ENCODE data around the gene SP2.

The SP2 gene

DNA sequence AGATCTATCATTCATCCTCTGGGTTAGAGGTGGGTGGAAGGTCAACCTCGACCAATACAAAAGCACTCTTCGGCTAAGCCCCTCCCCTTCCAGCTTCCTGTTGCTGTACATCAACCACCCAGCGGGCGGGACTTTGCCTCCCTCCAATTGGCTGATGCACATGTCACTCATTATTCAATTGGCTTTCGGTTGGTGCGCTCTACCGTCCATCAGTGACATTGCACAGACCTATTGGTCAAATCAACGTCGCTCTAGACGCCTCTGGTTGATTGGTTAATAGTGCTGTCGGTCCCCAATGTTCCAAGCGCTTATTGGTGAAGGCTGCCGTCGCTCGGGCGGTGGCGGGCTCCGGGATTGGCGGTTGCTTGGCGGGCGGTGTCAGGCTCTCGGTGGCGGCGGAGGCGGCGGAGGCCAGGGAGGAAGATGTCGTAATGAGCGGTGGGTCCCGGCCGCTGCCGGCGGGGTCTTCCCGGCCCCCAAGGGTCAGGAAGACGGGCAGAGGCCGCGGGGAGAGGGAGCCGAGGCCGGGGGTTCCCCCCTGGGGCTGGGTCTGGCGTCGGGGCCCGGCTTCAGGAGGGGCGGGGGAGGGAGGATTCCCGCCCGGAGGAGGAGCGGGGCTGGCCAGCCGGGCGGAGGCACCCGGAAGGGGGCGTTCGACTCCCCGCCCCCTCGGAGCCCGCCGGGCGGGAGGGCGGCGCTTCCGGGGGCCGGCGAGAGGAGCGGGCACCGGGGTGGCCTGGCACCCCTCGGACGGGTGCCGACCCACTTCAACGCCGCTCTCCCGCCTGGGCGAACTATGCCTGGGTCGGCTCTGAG lies at the start of gene SP2:
Gene SP2, plus strand, starts transcription at position 381 of the 816 bp plus-strand sequence. Its CDS starts 51 bp downstream, at position 432.
- peak; percentile 100 for DNase-seq

DNA sequence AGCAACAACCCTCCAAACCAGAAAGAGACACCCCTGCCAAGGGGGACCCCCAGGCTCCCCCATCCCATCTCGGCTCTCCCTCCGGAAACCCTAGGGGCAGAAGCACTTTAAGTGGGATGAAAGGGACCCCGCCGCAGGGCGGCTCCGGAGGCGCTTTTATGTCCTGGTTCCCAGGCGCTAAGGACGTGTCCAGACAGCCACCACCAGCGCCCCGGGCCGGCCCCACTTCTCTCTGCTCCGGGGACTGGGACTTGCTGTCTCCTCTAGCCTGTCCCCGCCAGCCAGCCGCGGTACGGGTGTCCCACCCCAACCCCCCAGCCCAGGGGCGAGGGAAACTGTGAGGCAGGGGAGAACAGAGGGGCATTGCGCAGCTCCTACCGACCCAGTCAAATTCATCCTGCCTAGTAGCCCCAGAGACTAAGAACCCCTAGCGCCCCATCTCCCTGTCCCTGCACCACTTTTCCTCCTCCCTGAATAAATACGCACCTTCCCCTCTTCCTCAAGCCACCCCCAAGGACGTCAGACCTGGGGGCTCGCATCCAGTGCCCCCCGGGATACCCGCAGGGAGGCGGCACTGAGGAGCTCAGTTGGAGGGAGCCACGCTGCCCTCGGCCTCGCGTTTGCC lies 49.2 kb upstream of the SP2 start:
- no peak for DNase-seq

DNA sequence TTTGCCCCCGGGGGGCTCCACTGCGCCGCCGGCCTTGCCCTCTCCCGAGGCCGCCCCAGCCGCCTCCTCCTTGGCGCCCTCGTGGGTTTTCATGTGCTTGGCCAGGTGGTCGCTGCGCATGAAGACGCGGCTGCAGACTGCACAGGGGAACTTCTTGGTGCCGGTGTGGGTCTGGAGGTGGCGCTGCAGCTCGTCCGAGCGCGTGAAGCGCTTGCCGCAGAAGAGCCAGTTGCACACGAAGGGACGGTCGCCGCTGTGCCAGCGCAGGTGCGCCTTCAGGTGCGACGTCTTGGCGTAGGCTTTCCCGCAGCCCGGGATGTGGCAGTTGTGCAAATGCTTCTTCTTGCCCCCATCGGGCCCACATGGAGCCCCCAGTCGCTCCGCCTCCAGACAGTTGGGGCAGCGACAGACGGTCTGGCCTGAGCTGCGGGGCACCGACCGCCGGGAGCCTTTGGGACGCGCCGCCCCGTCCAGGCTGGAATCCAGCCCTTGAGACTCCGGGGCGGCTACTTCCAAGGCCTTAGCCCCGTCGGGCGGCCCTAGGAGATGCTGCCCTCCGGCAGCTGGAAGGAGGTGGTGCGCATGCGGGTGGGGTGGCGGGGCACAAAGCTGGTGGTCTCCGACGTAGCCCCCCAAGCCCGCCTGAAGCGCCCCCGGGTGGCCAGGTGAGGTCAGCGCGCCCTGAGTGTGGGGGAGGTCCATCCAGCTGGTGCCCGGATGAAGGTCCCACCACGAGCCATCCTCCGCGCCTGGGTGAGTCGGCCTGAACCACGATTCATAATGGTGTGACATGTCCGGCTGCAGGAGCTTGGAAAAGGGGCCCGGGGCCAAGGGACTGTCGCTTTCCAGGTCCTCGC lies 48.5 kb upstream of the SP2 start:
- no peak for DNase-seq

DNA sequence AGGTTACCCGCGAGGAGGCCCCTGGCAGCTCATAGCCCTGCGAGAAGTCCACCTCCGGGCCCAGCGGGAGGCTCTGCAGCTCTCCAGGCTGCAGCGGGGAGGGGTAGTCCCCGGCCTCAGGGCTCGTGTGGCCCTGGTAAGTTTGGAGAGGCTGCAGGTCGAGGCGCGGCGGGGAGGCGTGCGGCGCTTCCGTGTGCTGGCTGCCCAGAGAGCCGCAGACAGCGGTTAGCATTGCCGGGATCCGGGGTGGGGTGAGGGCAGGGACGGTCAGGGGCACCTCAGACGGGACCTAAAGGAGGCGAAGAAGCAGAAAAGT lies 47.9 kb upstream of the SP2 start:
- DNase-seq: no peak

GRCh38 chr17:47850373-47850691 lies 45.7 kb upstream of the SP2 start:
- DNase-seq: no peak

DNA sequence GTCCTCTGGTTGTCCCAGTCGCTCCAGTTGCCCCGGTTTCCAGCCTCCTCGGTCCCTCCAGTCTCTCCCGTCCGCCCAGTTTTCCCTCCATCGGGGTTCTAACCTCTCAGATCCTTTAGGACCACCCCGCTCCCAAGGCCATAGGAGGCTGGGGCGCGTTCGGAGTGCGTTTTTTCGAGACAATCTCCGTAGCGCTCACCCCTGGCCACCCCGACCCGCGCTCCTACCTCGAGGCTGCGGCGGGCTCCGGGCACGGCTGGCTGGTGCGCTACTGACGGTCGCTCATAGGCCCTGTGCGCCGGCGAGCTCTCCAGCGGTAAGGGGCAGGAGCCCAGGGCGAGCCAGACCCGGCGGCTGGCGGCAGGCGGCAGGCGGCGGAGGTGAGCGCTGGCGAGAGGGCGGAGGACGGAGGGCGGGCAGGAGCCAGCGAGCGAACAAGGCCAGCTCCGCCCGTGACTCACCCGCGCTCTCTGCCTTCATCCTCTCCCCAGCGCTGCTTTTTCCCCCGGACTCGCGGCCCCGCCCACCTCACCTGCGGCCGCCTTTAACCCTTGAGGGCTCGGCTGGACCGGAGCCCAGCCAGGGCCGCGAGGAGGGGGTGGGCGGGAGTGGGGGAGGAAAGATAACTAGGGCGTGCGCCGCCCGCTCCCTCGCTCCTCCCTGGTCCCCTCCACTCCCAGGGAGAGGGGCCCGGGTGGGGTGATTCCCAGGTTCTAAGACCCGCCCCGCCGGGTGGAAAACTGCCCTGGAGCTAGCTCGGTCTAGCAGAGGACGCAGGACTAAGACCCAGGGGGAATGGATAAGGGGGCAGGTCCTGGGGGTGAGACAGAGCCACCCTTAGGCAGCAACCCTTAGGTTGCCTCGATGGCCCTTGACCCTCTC lies 45.1 kb upstream of the SP2 start, which contains the start of gene SP6:
Gene SP6, minus strand, starts transcription at position 472 of the 882 bp plus-strand sequence. CDS start 2,734 bp downstream, outside the sequence.
- no peak for DNase-seq

GRCh38 chr17:47851764-47852112 lies 44.3 kb upstream of the SP2 start:
- no peak for DNase-seq

DNA sequence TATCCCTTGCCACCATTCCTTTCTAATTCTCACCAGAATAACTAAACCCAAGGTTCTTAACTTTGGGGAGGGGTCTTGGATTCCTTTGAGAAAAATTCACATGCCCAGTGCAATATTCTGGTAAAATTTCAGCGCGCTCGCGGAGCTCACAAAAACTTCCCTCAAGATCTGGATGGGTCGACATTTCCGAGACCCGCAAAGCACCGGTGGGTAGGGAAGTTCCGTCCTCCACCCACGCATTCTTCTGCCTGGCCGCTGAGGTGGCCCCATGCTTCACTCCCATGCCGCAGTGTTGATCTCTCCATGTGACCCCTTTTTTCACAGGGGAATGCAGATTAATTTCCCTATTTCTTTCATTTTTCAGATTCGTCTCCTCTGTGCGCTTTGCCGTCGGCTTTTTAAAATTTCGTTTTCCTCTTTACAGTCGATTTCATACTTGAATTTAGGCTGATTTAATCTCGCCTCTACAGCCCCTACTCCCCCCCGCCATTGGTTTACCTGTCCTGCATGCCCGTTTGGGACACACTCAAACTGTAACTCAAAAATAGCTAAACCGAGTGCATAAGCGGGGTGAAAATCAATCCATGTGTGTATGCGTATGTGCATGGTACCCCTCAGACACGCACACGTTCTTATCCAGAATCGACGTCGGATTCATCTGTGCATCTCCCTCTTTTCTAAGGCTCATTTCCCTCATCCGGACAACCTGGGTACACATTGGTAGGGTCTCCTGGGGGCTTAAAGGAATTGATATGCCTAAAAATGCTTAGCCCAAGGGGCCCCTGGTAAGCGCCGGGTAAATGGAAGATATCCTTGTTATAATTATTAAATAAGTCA lies 43.7 kb upstream of the SP2 start:
- no peak for DNase-seq

- no peak for DNase-seq
Measured at GRCh38 chr17:47853616-47854015, 42.4 kb upstream of the SP2 start.

GRCh38 chr17:47855737-47856136 lies 40.3 kb upstream of the SP2 start:
- no peak for DNase-seq

DNA sequence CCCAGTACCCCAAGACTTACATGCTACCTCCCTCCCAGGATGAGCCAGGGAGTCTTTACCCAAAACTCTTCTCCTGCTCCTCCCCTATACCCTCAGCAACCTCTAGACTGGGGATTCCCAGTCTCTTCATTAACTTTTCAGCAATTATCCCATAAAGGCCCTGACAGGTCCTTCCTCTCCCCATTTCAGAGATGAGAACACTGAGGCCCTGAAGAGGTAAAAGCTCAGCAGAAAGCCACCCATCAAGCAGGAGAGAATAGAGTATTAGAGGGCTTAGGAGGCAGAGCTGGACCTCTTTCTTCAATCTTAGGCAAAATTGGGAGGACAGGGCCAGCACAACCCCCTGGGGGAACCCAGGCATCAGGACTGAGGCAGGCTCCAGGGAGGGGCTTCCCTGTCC lies 39.2 kb upstream of the SP2 start:
- no peak for DNase-seq

DNA sequence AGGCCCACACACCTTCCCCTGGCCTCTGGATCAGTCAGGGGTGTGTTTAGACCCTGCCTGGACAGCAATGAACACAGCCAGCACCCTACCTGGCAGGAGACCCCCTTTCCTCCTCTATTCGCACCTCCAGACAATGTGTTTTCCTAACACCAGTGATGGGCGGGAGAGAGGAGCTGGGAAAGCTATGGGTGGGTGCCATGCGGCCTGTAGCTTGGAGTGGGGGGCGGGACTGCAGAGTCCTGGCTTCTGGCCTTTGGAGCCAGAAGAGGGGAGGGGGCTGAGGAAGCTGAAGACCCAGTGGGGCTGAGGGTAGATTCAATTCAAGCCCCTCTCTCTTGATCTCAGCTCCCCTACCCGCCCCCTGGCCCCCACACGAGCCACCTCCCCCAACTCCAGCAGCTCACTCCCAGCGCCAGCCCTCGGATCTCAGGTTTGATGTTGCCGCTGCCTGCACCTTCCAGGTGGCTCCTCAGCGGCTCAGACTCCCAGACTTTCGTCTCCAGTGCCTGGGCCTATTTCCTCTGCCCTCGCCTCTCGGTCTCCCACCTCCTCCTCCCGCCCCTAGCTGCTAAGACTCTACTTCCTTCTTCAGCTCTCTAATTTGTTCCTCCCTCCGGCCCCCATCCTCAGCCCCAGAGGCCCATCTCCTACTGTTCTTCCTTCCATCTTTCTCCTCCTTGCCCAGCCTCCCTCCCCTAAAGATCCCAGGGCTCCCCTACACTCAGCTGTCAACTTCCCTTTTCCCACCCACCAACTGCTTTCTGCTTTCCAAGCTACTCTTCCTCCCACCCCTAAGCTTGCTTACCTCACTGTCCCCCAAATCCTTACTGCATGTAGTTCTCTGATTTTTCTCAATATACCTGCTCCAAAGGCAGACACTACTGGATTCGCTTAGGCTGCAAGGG lies 38.2 kb upstream of the SP2 start:
- DNase-seq: no peak

DNA sequence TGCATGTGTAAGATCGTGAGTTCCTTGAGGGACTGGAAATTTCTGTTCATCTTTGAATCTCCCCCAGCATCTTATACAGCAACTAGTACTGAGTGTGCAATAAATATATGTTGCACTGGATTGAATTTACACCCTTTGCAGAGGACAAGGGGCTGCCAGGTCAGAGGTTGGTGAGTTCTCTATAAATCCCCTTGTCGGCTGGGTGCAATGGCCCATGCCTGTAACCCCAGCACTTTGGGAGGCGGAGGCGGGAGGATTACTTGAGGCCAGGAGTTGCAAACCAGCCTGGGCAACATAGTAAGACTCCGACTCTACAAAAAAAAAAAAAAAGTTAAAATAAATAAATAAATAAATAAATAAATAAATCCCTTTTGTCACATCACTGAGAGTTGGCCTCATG lies 35.6 kb upstream of the SP2 start:
- DNase-seq: no peak

- DNase-seq: no peak
Measured at GRCh38 chr17:47862621-47863440, 33.2 kb upstream of the SP2 start.

DNA sequence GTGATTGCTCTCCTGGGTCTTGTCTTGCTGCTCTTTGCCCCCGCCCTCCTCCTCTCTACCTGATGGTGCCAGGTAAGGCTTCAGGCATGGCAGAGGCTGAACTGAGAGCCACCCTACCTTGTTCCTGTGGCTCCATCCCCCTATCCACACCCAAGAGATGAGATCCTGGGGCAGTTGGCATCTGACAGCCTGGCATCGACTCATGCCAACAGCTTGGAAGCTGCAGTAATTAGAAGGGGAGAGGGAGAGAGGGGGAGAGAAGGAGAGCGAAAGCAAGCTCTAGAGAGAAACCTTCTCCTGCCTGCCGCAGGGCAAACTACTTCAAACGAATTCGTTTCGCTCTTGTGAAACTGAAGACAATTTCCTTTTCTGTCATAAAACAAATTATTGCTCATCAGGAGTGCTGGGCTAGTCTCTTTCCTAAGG lies 31.2 kb upstream of the SP2 start:
- no peak for DNase-seq

- no peak for DNase-seq
Measured at GRCh38 chr17:47866941-47867340, 29.1 kb upstream of the SP2 start.

DNA sequence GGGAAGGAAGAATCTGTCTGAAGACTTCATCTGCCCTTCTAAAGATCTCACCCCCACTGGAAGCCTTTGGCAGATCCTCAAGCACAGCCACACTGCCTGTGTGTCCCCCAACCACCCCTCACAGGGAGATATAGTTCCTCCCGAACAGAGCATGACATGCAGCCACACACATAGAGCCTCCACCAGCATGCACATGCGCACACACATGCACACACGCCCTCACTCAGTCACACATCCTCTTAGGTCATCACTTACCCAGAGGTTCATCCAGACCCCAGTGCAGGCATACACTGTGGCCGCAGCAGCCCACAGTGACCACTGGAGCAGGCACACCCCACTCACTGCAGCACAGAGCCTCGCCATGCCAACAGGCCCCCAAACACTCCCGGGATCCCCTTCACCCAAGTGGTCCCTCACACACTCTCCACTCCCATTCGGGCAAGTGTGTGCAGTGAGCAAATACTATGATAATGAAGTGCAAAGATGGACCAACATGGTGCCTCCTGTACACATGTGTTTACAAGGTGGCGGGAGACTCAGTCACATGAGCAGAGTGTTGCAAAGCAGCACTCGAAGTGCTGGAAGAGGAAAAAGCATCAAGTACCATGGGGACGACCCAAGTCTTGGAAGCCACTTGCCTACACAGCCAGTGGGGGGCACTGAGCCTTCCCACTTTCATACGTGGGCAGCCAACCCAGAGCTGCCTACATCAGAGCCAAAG lies 28.1 kb upstream of the SP2 start:
- no peak for DNase-seq

DNA sequence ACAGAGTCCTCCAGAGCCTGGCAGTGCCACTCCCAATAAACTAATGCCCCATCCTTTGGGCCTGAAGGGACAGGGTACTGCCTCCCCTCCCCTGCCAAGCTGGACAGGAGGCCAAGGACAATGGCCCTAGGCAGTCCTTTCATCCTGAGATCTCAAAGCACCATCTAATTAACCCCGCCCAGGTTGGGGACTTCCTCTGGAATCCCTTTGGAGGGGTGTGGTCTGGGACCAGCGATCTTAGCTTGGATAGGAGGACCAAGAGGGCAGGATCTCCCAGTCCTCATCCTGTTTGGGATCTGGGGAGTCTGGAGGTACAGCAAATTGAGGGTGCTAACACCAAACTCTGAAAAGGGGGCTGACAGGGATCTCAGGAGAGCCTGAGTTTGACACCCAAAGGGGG lies 26.9 kb upstream of the SP2 start:
- DNase-seq: no peak

DNA sequence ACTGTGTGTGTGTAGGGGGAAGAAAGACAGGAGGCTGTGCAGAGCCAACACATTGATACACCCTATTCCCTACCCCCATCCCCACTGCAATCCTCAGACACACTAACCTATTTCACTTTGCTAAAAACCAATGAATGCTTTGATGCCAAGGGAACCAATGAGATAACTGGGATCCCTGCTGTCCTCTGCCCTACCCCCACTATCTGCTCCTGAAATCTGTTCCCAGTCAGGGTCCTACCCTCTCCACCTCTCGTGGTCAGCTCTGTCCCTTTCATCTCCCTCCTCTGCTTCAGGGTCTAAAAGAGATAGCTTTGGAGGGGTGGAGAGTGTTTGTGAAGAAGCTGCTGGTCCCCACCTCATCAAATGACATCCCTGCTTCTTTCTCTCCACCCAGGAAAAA lies 26.0 kb upstream of the SP2 start:
- no peak for DNase-seq

Data from right hindlimb (tissue), 1 donor.